GM21423 (cell line): ENCODE data around the gene CCDC186.

ENCODE experiments used
- ATAC-seq: cut with Tn5 transposase; IDR thresholded peaks from one replicate; pipeline ENCODE4 v1.9.1; 2021; ENCODE audit warnings: mild to moderate bottlenecking, moderate library complexity; ENCODE audit not compliant: unreplicated experiment

The CCDC186 gene

GRCh38 chr10:114173921-114174694 is at the start of gene CCDC186:
Gene CCDC186 (minus strand): TSS chr10:114174203. CDS start chr10:114163268, 10,935 bp downstream.
- ATAC-seq = peak; percentile 99

GRCh38 chr10:114223066-114223465 is 49.1 kb upstream of the CCDC186 start:
- ATAC-seq = no peak

- ATAC-seq = no peak
Measured at GRCh38 chr10:114221235-114221634, 47.2 kb upstream of the CCDC186 start.

GRCh38 chr10:114220281-114220680 is 46.3 kb upstream of the CCDC186 start:
- ATAC-seq = no peak

- ATAC-seq = no peak
Measured at GRCh38 chr10:114215033-114215432, 41.0 kb upstream of the CCDC186 start.

GRCh38 chr10:114212153-114212552 is 38.1 kb upstream of the CCDC186 start:
- no peak for ATAC-seq

GRCh38 chr10:114208351-114208750 is 34.3 kb upstream of the CCDC186 start:
- no peak for ATAC-seq

GRCh38 chr10:114207349-114207748 is 33.3 kb upstream of the CCDC186 start:
- ATAC-seq = no peak

GRCh38 chr10:114206902-114207301 is 32.9 kb upstream of the CCDC186 start:
- ATAC-seq = no peak

GRCh38 chr10:114202812-114203211 is 28.8 kb upstream of the CCDC186 start:
- no peak for ATAC-seq

GRCh38 chr10:114199239-114199638 is 25.2 kb upstream of the CCDC186 start:
- no peak for ATAC-seq

GRCh38 chr10:114195079-114195478 is 21.1 kb upstream of the CCDC186 start:
- ATAC-seq = peak; percentile 90

- no peak for ATAC-seq
Measured at GRCh38 chr10:114189700-114190099, 15.7 kb upstream of the CCDC186 start.

GRCh38 chr10:114188900-114189299 is 14.9 kb upstream of the CCDC186 start:
- ATAC-seq = no peak

- ATAC-seq = peak; percentile 70
Measured at GRCh38 chr10:114188001-114188400, 14.0 kb upstream of the CCDC186 start.

- no peak for ATAC-seq
Measured at GRCh38 chr10:114184276-114184675, 10.3 kb upstream of the CCDC186 start.

- ATAC-seq = no peak
Measured at GRCh38 chr10:114183563-114183962, 9.6 kb upstream of the CCDC186 start.

- no peak for ATAC-seq
Measured at GRCh38 chr10:114181971-114182370, 8.0 kb upstream of the CCDC186 start.

- no peak for ATAC-seq
Measured at GRCh38 chr10:114180937-114181336, 6.9 kb upstream of the CCDC186 start.

GRCh38 chr10:114179747-114180146 is 5.7 kb upstream of the CCDC186 start:
- no peak for ATAC-seq

GRCh38 chr10:114179148-114179547 is 5.1 kb upstream of the CCDC186 start, which contains the start of gene TDRD1:
Gene TDRD1 (plus strand): TSS chr10:114179353. CDS start chr10:114187832, 8,479 bp downstream.
- no peak for ATAC-seq

GRCh38 chr10:114176511-114176910 is 2.5 kb upstream of the CCDC186 start:
- no peak for ATAC-seq

GRCh38 chr10:114175667-114176066 is 1.7 kb upstream of the CCDC186 start:
- no peak for ATAC-seq
